ENCODE data around the gene RPN2. TPM values are rescaled to one million over a fixed set of nuclear protein-coding genes. Genes with fewer than 3 reads are reported as not detected.

Gene RPN2
- total RNA-seq, 4 donors from 2014 or later: 74.4 to 161 (median 107) TPM

DNA sequence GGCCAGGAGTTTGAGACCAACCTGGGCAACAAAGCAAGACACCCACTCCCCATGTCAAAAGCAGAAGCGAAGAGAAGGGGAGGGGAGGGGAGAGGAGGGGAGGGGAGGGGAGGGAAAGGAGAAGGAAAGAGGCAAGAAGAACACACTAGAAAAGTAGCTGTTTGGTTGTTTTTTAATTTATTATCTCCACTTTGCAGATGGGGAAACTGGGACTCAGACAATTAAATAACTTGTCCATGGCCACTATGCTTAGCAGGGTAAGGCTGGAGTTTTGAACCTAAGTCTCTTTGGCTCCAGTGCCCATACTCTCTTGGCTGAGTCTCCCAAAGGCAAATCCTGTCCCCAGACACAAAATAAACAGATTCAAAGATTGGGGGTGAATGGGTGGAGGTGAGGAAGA, 94.9 kb downstream of the RPN2 start:
- H3K4me3 ChIP-seq: no peak overlapping the region
- intact Hi-C loops (cut with DNase I; ENCODE audit: low total_unique reads): loop anchor here (5.0 kb wide), 1 partner anchor 253 kb away; the partner anchor contains the start of gene BLCAP
- no peaks in the 10 kb centered on the region for H3K36me3 ChIP-seq
- no peaks in the 10 kb centered on the region for H3K9me3 ChIP-seq
- DNase-seq: no peak
- TF ChIP-seq POLR2A (IDR thresholded peaks at IDR 0.05): no peak
- TF ChIP-seq, protein P1, sequence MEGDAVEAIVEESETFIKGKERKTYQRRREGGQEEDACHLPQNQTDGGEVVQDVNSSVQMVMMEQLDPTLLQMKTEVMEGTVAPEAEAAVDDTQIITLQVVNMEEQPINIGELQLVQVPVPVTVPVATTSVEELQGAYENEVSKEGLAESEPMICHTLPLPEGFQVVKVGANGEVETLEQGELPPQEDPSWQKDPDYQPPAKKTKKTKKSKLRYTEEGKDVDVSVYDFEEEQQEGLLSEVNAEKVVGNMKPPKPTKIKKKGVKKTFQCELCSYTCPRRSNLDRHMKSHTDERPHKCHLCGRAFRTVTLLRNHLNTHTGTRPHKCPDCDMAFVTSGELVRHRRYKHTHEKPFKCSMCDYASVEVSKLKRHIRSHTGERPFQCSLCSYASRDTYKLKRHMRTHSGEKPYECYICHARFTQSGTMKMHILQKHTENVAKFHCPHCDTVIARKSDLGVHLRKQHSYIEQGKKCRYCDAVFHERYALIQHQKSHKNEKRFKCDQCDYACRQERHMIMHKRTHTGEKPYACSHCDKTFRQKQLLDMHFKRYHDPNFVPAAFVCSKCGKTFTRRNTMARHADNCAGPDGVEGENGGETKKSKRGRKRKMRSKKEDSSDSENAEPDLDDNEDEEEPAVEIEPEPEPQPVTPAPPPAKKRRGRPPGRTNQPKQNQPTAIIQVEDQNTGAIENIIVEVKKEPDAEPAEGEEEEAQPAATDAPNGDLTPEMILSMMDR (IDR thresholded peaks at IDR 0.05): no peak
- H3K4me1 ChIP-seq: no peaks in the 10 kb centered on the region
- no peaks in the 10 kb centered on the region for H3K27me3 ChIP-seq
- H3K27ac ChIP-seq: no peak overlapping the region

DNA sequence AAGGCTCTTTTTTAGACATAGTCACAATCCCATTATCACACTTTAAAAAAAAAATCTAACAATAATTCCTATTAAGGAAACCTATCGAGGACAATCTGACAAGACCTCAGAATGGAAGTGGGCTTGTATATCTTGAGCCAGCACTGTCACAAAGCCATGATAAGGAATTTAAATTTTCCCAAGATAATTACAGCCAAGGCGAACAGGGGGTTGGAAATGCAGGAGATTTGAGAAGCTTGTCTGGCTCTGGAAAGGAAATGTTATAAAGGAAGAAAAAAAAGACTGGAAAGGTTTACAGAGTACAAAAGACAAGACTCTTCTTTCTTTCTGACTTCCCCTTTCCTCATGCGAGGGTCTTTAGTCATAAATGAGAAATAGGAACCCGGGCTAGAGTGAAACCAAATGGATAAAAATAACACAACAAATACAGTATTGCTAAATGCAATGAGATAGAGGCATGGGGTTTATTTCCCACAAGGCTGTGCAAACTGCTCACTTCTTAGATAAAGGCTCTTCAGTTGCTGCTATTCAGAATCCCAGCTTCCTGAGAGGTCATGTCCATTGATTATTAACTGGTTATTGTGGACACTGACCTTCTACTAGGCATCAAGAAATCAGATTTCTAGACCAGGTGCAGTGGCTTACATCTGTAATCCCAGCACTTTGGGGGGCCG, 95.9 kb downstream of the RPN2 start:
- H3K4me1 ChIP-seq: no peaks in the 10 kb centered on the region
- H3K27ac ChIP-seq: no peak overlapping the region
- no peak for DNase-seq
- no peaks in the 10 kb centered on the region for H3K27me3 ChIP-seq
- no peaks in the 10 kb centered on the region for H3K9me3 ChIP-seq
- no peak overlapping the region for H3K4me3 ChIP-seq
- intact Hi-C loops (cut with DNase I; ENCODE audit: low total_unique reads): loop anchor here (5.0 kb wide), 1 partner anchor 252 kb away; the partner anchor contains the start of gene BLCAP
- no peaks in the 10 kb centered on the region for H3K36me3 ChIP-seq
- no peak for TF ChIP-seq POLR2A (IDR thresholded peaks at IDR 0.05)
- TF ChIP-seq, protein P1 (IDR thresholded peaks at IDR 0.05): no peak

DNA sequence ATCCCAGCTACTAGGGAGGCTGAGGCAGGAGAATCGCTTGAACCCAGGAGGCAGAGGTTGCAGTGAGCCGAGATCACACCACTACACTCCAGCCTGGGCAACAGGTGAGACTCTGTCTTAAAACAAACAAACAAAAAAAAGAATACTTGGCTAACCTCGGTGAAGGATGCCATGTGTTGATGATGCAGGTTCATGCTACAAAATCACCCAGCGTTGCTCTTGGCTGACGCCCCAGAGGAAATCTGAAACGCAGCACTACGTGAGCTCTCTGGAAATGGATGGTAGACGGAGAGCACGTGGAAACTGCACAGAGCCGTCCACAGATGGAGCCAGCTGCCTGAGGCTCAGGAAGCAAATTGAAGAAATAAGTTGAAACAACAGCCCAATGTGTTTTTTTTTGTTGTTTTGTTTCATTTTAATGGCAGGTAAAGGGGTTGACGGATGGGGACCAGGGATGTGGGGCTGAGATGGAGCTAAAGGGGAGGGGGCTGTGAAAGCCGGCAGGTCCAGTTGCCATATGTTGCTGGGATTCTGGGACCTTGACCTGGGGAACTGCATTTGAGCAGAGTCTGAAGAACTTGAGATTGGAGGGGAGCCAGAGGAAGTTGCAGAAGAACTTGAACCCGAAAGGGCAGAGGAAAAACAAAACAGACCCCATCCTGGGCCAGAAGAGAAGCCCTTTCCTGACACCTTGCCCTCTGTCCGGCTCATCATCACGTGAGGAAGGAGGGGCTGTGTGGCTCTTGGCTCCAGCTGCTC, 97.5 kb downstream of the RPN2 start:
- no peaks in the 10 kb centered on the region for H3K27me3 ChIP-seq
- intact Hi-C loops (cut with DNase I; ENCODE audit: low total_unique reads): no loop called here
- H3K4me3 ChIP-seq: no peak overlapping the region
- peak; percentile 65 to 67 for DNase-seq
- no peaks in the 10 kb centered on the region for H3K36me3 ChIP-seq
- H3K27ac ChIP-seq: peak overlapping the region; percentile 50 to 61
- TF ChIP-seq POLR2A (IDR thresholded peaks at IDR 0.05): no peak
- TF ChIP-seq, protein P1 (IDR thresholded peaks at IDR 0.05): peak in 3 of 4 experiments; percentile 17 to 52 (median 43)
- H3K4me1 ChIP-seq: no peaks in the 10 kb centered on the region
- no peaks in the 10 kb centered on the region for H3K9me3 ChIP-seq

DNA sequence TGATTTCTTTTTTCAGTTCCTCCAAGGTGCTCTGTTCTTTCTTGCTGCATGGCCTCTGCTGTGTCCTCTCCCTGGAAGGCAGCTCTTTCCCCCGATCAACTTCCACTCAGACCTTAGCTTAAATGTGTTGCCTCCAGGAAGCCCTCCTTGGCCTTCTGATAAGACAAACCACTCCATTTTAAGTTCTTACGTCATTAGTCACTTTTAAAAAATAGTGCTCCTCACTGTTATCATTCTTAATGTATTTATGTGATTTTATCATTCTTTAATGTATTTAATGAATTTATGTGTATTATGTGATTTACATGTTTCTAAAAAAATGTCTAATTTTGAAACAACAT, 98.1 kb downstream of the RPN2 start:
- Histone ChIP-seq H3K4me1 (no peaks in the 10 kb centered on the region), H3K27me3 (no peaks in the 10 kb centered on the region), H3K27ac (peak overlapping the region; percentile 50 to 61), H3K36me3 (no peaks in the 10 kb centered on the region), H3K4me3 (no peak overlapping the region), H3K9me3 (no peaks in the 10 kb centered on the region)
- TF ChIP-seq, protein P1 (IDR thresholded peaks at IDR 0.05): no peak
- TF ChIP-seq POLR2A (IDR thresholded peaks at IDR 0.05): no peak
- no peak for DNase-seq
- intact Hi-C loops (cut with DNase I; ENCODE audit: low total_unique reads): no loop called here

DNA sequence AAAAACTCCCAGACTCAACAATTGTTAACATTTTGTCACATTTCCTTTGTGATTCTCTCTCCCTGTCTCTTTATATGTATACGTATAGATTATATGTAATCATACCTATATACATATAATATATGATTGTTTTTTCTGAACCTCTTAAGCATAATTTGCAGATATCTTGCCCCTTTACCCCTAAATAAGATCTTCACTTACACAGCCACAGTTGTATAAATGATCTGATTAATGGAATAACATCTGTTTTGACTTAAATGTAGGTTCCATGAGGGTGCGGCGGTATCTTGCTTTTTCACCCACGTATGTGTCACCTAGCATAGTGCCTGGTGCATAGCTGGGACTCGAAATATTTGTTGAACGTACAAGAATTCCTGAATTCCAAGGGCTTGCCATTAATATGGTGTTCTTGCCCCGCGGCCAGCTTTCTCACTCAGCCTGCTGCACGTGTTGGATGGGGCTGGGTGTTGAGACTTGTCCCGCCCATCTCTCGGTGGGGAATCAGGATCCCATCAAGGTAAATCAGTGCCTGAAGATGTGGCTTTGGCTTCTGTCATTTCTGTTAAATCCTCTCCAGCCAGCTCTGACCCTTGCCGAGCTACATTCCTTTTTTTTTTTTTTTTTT, 99.9 kb downstream of the RPN2 start:
- Histone ChIP-seq H3K4me1 (no peaks in the 10 kb centered on the region), H3K27ac (no peak overlapping the region), H3K36me3 (no peaks in the 10 kb centered on the region), H3K27me3 (no peaks in the 10 kb centered on the region), H3K9me3 (no peaks in the 10 kb centered on the region), H3K4me3 (no peak overlapping the region)
- DNase-seq: no peak
- TF ChIP-seq, protein P1 (IDR thresholded peaks at IDR 0.05): no peak
- TF ChIP-seq POLR2A (IDR thresholded peaks at IDR 0.05): no peak
- intact Hi-C loops (cut with DNase I; ENCODE audit: low total_unique reads): no loop called here

Data from uterus (tissue), 4 donors.